ENCODE measurements around the gene ARHGEF37. TPM values are rescaled to one million over a fixed set of nuclear protein-coding genes. Genes with fewer than 3 reads are reported as not detected.

Gene ARHGEF37
- total and polyA plus RNA-seq, 5 donors from 2014 or later = 0.20 to 1.8 (median 0.50) TPM; not detected in 1

DNA sequence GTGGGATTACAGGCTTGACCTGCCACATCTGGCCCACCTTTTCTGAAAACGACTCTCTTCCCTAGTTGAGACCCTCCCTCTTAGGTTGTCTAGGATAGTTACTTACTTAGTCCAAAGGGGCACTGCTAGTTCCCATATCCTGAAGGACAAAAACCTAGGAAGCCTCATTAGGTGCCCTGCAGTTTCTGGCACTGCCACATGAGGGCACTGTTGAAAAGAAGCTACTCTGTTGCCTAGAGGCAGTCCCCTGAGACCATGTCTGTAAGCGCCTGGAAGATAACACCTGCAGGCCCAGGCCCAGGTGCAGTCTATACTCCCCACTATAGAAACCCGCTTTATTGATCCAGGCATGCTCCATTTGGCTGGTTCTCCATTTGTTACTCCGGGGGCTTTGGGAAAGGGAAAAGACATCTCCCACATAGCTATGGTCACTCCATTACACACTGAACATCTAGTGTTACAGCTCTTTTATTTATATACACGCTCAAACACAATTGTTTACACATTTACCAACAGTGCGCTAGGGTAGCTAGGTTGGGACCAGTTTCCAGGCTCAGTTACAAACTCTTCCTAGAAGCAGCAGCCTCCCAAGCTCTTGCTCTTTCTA, 75.4 kb downstream of the ARHGEF37 start:
- no peaks in the 10 kb centered on the region for H3K36me3 Mint-ChIP-seq
- DNase-seq = no peak

DNA sequence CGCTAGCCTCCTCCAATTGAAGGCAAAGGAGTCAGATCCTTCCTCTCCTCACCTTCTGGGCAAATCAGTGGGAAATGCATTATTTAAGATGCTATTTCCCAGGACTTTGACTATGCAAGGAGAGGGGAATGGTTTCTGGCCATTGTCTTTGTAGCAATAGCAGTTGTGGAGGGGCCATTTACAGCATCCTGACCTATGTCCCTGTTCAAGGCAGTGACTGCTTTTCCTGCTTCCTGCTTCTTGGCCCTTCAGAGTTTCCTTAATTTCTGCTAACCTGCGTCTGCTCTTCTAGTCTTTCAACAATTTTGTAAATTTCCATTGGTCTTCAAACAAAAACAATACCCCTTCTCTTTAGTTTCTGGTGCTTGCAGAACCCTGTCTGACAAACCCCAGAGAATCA, 76.0 kb downstream of the ARHGEF37 start:
- no peaks in the 10 kb centered on the region for H3K4me1 ChIP-seq (ENCODE audit: control insufficient read depth, insufficient read depth, low read length, poor library complexity, severe bottlenecking)
- H3K4me3 ChIP-seq (ENCODE audit: low read depth, low read length) = no peak overlapping the region
- Mint-ChIP-seq H3K9me3 (peaks cover 0 to 13% (median 0%) of the 10 kb centered on the region in 7 donors), H3K36me3 (no peaks in the 10 kb centered on the region), H3K27me3 (peaks cover 15% of the 10 kb centered on the region), H3K4me3 (no peak overlapping the region), H3K27ac (no peak overlapping the region), H3K4me1 (no peaks in the 10 kb centered on the region)
- ATAC-seq (ENCODE audit: low read depth in 2 of 2) (no peak), DNase-seq (no peak)
- H3K27me3 ChIP-seq (ENCODE audit: control insufficient read depth, insufficient read depth, low read length) = peaks cover 2% of the 10 kb centered on the region
- H3K9me3 ChIP-seq (ENCODE audit: control insufficient read depth in 2 of 2, low read length in 2 of 2) = peaks cover 3 to 10% of the 10 kb centered on the region in 2 experiments
- no peak overlapping the region for H3K27ac ChIP-seq (ENCODE audit: insufficient read depth, low read length, poor library complexity, severe bottlenecking)
- no peaks in the 10 kb centered on the region for H3K36me3 ChIP-seq (ENCODE audit: control insufficient read depth, insufficient read depth, low read length)

More for the DNA sequence above, 75.4 kb downstream of the ARHGEF37 start:
- H3K27me3 ChIP-seq (ENCODE audit: control insufficient read depth, insufficient read depth, low read length) = peaks cover 2% of the 10 kb centered on the region
- no peaks in the 10 kb centered on the region for H3K4me1 ChIP-seq (ENCODE audit: control insufficient read depth, insufficient read depth, low read length, poor library complexity, severe bottlenecking)
- H3K27ac Mint-ChIP-seq = no peak overlapping the region
- no peak overlapping the region for H3K27ac ChIP-seq (ENCODE audit: insufficient read depth, low read length, poor library complexity, severe bottlenecking)
- peaks cover 3 to 10% of the 10 kb centered on the region in 2 experiments for H3K9me3 ChIP-seq (ENCODE audit: control insufficient read depth in 2 of 2, low read length in 2 of 2)
- no peaks in the 10 kb centered on the region for H3K36me3 ChIP-seq (ENCODE audit: control insufficient read depth, insufficient read depth, low read length)
- H3K4me3 Mint-ChIP-seq = no peak overlapping the region
- peaks cover 0 to 13% (median 0%) of the 10 kb centered on the region in 7 donors for H3K9me3 Mint-ChIP-seq
- H3K4me3 ChIP-seq (ENCODE audit: low read depth, low read length) = no peak overlapping the region
- peaks cover 13% of the 10 kb centered on the region for H3K27me3 Mint-ChIP-seq
- H3K4me1 Mint-ChIP-seq = no peaks in the 10 kb centered on the region
- no peak for ATAC-seq (ENCODE audit: low read depth in 2 of 2)

DNA sequence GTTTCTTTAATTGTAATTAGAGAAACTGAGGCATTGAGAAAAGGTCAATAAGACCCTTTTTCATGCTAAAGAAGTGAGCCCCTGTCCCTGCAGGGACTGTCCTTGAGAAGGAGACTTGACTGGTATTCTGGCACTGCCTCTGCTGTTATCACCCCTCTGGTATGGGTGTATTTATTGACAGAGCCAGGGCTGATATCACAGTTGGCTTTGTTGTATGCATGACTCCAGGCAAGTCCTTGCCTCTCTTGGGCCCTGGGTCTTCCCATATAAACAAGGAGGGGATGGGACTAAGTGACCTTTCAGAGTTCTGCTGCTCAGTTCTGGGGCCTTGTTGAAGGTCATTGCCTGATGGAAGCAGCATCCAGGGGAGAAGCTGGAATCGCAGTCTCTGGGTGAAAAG, 77.0 kb downstream of the ARHGEF37 start:
- no peaks in the 10 kb centered on the region for H3K4me1 Mint-ChIP-seq
- H3K9me3 Mint-ChIP-seq = peaks cover 0 to 13% (median 0%) of the 10 kb centered on the region in 7 donors
- H3K27ac ChIP-seq (ENCODE audit: insufficient read depth, low read length, poor library complexity, severe bottlenecking) = no peak overlapping the region
- H3K9me3 ChIP-seq (ENCODE audit: control insufficient read depth in 2 of 2, low read length in 2 of 2) = peaks cover 3 to 10% of the 10 kb centered on the region in 2 experiments
- ATAC-seq (ENCODE audit: low read depth in 2 of 2) = no peak
- H3K4me3 Mint-ChIP-seq = no peak overlapping the region
- no peaks in the 10 kb centered on the region for H3K4me1 ChIP-seq (ENCODE audit: control insufficient read depth, insufficient read depth, low read length, poor library complexity, severe bottlenecking)
- no peaks in the 10 kb centered on the region for H3K36me3 ChIP-seq (ENCODE audit: control insufficient read depth, insufficient read depth, low read length)
- H3K4me3 ChIP-seq (ENCODE audit: low read depth, low read length) = no peak overlapping the region
- no peaks in the 10 kb centered on the region for H3K36me3 Mint-ChIP-seq
- peaks cover 15% of the 10 kb centered on the region for H3K27me3 Mint-ChIP-seq
- peaks cover 2% of the 10 kb centered on the region for H3K27me3 ChIP-seq (ENCODE audit: control insufficient read depth, insufficient read depth, low read length)
- DNase-seq = no peak
- no peak overlapping the region for H3K27ac Mint-ChIP-seq

DNA sequence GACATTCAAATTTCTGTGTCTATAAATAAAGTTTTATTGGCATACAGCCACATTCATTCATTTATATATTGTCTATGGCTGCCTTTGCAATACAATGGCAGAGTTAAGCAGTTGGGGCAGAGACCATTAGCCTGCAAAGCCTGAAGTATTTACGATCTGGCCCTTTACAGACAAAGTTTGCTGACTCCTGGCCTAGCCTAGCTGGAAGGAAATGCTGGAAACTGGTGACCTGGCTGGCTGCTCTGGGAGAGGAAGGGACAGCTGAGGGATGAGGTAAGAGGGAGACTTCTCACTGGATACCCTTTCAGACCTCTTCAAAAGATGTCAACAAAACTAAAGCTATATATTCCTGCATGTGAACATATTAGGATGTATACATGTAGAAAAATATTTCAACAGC, 82.8 kb downstream of the ARHGEF37 start:
- Histone ChIP-seq H3K4me3 (ENCODE audit: low read depth, low read length) (no peak overlapping the region), H3K4me1 (ENCODE audit: control insufficient read depth, insufficient read depth, low read length, poor library complexity, severe bottlenecking) (no peaks in the 10 kb centered on the region), H3K27me3 (ENCODE audit: control insufficient read depth, insufficient read depth, low read length) (no peaks in the 10 kb centered on the region), H3K36me3 (ENCODE audit: control insufficient read depth, insufficient read depth, low read length) (no peaks in the 10 kb centered on the region), H3K9me3 (ENCODE audit: control insufficient read depth in 2 of 2, low read length in 2 of 2) (peaks cover 9 to 15% of the 10 kb centered on the region in 2 experiments), H3K27ac (ENCODE audit: insufficient read depth, low read length, poor library complexity, severe bottlenecking) (no peak overlapping the region)
- H3K27ac Mint-ChIP-seq = no peak overlapping the region
- no peaks in the 10 kb centered on the region for H3K4me1 Mint-ChIP-seq
- ATAC-seq (ENCODE audit: low read depth in 2 of 2) (no peak), DNase-seq (no peak)
- no peak overlapping the region for H3K4me3 Mint-ChIP-seq
- no peaks in the 10 kb centered on the region for H3K36me3 Mint-ChIP-seq
- peaks cover 0 to 24% (median 7%) of the 10 kb centered on the region in 7 donors for H3K9me3 Mint-ChIP-seq
- H3K27me3 Mint-ChIP-seq = peaks cover 23% of the 10 kb centered on the region

DNA sequence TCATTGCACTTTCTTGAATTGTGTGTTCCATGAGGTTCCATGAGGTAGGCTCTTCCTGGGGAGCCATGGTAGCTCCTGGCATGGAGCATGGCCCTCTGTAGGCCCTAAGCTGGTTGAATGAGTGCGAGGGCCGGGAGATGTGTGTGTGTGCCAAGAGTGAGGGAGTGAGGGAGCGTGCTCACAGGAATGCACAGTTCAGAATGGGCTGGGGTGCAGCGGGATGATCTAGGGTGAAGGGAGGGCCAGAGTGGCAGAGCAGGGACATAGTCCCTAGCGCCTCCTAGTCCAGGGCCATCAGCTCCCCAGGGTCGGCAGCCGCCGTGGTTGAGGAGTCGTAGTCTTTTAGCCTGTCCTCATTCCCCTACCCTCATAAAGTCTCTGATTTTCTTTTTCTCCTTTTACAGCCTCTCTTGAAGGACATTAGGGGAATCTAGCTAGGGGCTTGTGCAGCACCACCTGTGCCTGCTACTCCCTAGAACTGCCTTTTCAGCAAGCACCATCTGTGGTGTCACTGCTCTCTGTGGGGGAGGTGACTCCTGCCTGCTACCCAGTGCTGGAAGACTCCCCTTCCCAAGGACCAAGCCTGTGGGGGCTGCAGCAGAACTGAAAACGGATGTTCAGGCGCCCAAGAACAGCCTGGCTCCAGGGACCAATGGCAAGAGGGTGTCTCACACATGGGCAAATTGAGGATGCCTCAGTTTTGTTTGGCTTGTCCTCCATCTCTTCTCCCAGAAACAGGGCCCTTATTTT, 83.5 kb downstream of the ARHGEF37 start:
- no peak for ATAC-seq (ENCODE audit: low read depth in 2 of 2)
- H3K27ac Mint-ChIP-seq = no peak overlapping the region
- Histone ChIP-seq H3K9me3 (ENCODE audit: control insufficient read depth in 2 of 2, low read length in 2 of 2) (peaks cover 9 to 15% of the 10 kb centered on the region in 2 experiments), H3K4me1 (ENCODE audit: control insufficient read depth, insufficient read depth, low read length, poor library complexity, severe bottlenecking) (no peaks in the 10 kb centered on the region), H3K27me3 (ENCODE audit: control insufficient read depth, insufficient read depth, low read length) (no peaks in the 10 kb centered on the region), H3K36me3 (ENCODE audit: control insufficient read depth, insufficient read depth, low read length) (no peaks in the 10 kb centered on the region), H3K27ac (ENCODE audit: insufficient read depth, low read length, poor library complexity, severe bottlenecking) (no peak overlapping the region), H3K4me3 (ENCODE audit: low read depth, low read length) (no peak overlapping the region)
- no peak for DNase-seq
- no peaks in the 10 kb centered on the region for H3K36me3 Mint-ChIP-seq
- H3K4me3 Mint-ChIP-seq = no peak overlapping the region
- H3K9me3 Mint-ChIP-seq = peaks cover 0 to 24% (median 7%) of the 10 kb centered on the region in 7 donors
- no peaks in the 10 kb centered on the region for H3K4me1 Mint-ChIP-seq
- H3K27me3 Mint-ChIP-seq = peaks cover 21% of the 10 kb centered on the region

DNA sequence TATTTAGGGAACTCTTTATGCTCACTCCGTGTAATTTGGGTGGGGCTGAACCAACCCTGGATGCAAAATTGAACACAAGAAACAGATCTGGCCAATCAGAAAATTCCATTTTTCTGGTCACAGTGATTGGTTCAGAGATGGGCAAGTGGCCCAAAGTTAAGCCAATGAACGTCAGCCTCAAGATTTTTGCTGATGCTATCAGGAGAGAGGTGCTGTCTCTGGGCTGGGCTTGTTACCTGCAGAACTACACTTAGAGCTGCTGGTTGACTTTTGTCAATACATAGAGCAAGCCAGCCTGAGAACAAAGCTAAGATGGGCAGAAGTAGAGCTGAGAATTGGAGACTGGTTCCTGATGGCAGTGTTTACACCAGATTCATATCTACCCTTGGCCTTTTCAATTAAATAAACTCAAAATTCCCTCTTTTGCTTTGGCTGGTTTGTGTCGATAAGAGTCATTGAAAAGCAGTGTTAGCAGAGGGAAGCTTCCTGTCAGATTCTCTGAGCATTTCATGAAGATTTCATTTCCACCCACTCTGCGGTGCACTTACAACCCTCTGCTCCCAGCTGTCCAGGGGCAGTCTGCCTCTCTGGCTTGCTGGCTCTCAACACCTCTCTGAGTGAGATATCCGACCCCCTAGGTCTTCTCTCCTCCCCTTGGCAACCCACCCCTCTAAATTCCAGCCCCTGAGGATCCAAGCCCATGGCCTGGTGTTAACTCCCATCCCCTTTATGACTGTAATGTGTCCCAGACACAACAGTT, 84.3 kb downstream of the ARHGEF37 start:
- Mint-ChIP-seq H3K9me3 (peaks cover 0 to 24% (median 7%) of the 10 kb centered on the region in 7 donors), H3K36me3 (no peaks in the 10 kb centered on the region), H3K4me1 (no peaks in the 10 kb centered on the region), H3K27ac (no peak overlapping the region), H3K27me3 (peaks cover 18% of the 10 kb centered on the region), H3K4me3 (no peak overlapping the region)
- DNase-seq (no peak), ATAC-seq (ENCODE audit: low read depth in 2 of 2) (no peak)
- H3K9me3 ChIP-seq (ENCODE audit: control insufficient read depth in 2 of 2, low read length in 2 of 2) = peaks cover 9 to 15% of the 10 kb centered on the region in 2 experiments
- H3K36me3 ChIP-seq (ENCODE audit: control insufficient read depth, insufficient read depth, low read length) = no peaks in the 10 kb centered on the region
- H3K27me3 ChIP-seq (ENCODE audit: control insufficient read depth, insufficient read depth, low read length) = no peaks in the 10 kb centered on the region
- no peaks in the 10 kb centered on the region for H3K4me1 ChIP-seq (ENCODE audit: control insufficient read depth, insufficient read depth, low read length, poor library complexity, severe bottlenecking)
- H3K27ac ChIP-seq (ENCODE audit: insufficient read depth, low read length, poor library complexity, severe bottlenecking) = no peak overlapping the region
- H3K4me3 ChIP-seq (ENCODE audit: low read depth, low read length) = no peak overlapping the region

DNA sequence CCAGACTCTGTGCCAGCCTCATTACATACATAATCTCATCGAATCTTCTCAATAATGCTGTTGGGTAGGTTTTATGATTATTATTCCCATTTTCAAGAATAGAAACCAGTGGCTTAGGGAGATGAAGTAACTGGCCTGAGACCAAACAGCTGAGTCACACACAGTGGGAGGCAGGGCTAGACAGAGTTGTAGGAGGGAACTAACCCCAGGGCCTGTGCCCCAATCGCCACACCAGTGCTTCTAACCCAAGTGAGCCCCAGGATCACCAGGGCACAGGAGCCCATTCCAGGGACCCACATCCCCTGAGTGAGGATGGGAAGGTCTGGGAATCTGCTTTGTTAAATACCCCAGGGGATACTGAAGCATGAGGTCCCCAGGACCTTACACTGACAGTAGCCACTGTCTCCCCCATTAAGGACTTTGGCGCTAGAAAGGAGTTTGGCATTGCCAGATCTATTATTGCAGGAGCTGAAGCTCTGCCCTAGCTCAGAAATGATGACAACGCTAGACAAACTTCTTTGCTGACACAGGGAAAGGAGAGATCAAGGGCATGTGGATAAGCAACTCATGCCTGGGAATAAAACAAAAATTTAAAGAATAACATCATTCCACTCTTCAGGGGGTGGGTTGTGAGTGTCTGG, 85.0 kb downstream of the ARHGEF37 start:
- DNase-seq = no peak

More for the DNA sequence above, 85.0 kb downstream of the ARHGEF37 start:
- no peaks in the 10 kb centered on the region for H3K4me1 Mint-ChIP-seq
- Histone ChIP-seq H3K36me3 (ENCODE audit: control insufficient read depth, insufficient read depth, low read length) (no peaks in the 10 kb centered on the region), H3K4me3 (ENCODE audit: low read depth, low read length) (no peak overlapping the region), H3K27me3 (ENCODE audit: control insufficient read depth, insufficient read depth, low read length) (no peaks in the 10 kb centered on the region), H3K27ac (ENCODE audit: insufficient read depth, low read length, poor library complexity, severe bottlenecking) (no peak overlapping the region), H3K4me1 (ENCODE audit: control insufficient read depth, insufficient read depth, low read length, poor library complexity, severe bottlenecking) (no peaks in the 10 kb centered on the region), H3K9me3 (ENCODE audit: control insufficient read depth in 2 of 2, low read length in 2 of 2) (peaks cover 10 to 16% of the 10 kb centered on the region in 2 experiments)
- H3K4me3 Mint-ChIP-seq = no peak overlapping the region
- peaks cover 0 to 26% (median 7%) of the 10 kb centered on the region in 7 donors for H3K9me3 Mint-ChIP-seq
- no peak overlapping the region for H3K27ac Mint-ChIP-seq
- no peak for ATAC-seq (ENCODE audit: low read depth in 2 of 2)
- peaks cover 15% of the 10 kb centered on the region for H3K27me3 Mint-ChIP-seq
- no peaks in the 10 kb centered on the region for H3K36me3 Mint-ChIP-seq

Measured in CD4-positive, CD25-positive, alpha-beta regulatory T cell (primary cell).